ENCODE measurements around the gene STAT6.
A peak's percentile ranks its signal among the peaks of the same experiment; 100 is the strongest.

Gene STAT6, protein sequence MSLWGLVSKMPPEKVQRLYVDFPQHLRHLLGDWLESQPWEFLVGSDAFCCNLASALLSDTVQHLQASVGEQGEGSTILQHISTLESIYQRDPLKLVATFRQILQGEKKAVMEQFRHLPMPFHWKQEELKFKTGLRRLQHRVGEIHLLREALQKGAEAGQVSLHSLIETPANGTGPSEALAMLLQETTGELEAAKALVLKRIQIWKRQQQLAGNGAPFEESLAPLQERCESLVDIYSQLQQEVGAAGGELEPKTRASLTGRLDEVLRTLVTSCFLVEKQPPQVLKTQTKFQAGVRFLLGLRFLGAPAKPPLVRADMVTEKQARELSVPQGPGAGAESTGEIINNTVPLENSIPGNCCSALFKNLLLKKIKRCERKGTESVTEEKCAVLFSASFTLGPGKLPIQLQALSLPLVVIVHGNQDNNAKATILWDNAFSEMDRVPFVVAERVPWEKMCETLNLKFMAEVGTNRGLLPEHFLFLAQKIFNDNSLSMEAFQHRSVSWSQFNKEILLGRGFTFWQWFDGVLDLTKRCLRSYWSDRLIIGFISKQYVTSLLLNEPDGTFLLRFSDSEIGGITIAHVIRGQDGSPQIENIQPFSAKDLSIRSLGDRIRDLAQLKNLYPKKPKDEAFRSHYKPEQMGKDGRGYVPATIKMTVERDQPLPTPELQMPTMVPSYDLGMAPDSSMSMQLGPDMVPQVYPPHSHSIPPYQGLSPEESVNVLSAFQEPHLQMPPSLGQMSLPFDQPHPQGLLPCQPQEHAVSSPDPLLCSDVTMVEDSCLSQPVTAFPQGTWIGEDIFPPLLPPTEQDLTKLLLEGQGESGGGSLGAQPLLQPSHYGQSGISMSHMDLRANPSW

DNA sequence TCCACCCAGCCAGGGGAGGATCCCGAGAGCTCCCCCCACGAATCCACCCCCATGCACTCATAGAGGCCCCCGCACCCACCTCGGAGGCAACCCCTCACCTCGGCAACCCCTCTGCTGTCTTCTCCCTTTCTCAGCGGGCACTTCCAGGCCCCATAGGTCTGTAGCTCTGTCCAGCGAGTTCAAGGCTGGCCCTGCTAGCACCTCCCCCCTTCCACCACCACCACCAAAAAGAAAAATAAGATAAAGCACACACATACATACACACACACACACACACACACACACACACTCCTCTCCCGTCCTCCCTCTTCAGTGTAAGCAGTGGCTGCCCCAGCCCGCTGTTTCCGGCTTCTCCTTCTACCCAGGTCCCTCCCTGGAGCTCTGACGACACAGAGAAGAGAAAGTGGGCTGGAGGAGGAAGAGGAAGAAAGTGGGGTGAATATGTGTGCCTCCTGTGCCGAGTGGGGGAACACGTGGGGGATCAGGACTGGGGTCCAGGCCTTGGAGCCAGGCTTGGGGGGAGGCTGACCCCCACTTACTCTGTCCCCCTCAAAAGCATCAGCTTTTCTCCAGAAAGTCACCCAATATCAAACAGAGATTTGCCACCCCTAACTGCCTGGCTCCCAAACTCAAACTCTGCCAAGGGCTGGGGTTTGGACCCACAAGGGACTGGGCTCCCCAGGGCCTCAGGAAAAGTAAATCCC is at the start of gene STAT6:
TSS of gene STAT6 (minus strand) at position 332 of the 704 bp plus-strand sequence. CDS start 3,084 bp downstream, outside the sequence.
- no peak for FAIRE-seq

DNA sequence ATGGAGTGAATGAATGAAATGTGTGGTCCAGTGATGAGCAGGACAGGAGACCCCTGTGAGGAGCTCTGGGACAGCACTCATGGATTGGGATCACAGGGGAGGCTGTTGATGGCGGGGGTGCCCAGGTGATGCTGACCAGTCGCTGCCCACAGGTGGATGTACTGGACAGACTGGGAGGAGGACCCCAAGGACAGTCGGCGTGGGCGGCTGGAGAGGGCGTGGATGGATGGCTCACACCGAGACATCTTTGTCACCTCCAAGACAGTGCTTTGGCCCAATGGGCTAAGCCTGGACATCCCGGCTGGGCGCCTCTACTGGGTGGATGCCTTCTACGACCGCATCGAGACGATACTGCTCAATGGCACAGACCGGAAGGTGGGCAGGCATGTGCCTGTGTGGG is 49.6 kb upstream of the STAT6 start:
- FAIRE-seq, result no peak

DNA sequence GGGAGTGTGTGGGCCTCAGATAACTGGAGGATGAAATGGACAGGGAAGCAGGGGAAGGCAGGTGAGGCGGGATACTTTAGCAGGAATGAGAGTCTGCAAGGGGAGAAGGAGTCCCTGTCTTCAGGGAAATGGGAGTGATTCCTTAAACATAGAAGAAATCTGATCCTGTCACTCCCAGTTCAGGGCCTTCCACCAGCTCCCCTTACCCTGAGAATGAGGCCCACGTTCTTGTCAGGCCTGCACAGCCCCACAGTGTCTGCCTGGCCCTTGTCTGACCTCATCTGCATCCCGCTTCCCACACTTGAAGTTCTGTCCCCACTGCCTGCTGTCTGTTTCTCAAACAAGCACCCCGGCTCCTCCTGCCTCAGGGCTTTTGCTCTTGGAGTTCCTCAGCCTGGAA is 48.9 kb upstream of the STAT6 start:
- FAIRE-seq, result no peak

DNA sequence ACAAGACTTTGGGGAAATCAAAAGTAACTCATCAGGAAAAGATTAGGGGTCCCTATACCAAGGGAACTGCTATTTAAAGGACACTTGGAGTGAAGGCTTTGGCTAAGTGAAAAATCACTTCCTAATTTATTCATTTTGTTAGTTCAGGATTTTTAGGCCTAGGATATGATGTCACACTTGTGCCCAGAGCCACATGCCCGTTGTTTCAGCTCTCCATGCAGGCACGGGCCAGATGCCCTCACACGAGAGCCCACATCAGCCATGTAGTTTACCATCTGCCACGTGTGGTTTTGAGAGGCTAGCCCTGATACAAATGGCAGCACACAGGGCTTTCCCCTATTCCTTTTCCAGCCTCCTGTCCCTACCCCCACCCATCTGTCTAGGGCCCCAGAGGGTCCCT is 48.1 kb upstream of the STAT6 start:
- no peak for FAIRE-seq

DNA sequence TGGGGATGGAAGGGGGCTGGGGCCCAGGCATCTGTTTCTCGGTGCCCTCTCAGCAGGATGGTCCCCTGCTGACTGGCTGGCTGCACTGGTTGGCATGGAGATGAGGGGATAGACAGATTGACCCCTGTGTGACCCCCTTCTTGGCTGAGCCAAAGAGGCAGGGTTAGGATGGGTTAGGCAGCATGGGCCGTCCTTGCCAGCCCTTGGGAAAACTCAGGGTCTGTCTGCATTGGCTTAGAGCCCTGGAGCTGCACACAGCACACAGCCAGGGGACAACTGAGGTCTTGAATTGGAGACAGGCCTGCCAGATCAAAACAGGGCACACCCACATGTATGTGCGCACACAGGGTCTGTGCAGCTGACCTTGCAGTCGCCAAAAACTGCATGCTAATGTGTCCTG is 47.5 kb upstream of the STAT6 start:
- no peak for FAIRE-seq

DNA sequence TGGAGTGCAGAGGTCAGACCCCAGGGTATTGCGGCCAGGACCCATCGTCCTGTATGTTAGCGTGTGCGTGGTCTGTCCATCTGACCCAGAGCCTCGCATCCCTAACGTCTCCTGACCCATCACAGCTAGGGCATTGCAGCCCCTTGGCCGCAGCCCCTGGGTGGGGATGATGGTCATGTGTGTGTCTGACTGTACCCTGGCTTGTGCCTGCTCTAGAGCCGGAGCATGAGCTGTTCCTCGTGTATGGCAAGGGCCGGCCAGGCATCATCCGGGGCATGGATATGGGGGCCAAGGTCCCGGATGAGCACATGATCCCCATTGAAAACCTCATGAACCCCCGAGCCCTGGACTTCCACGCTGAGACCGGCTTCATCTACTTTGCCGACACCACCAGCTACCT is 47.0 kb upstream of the STAT6 start:
- no peak for FAIRE-seq

DNA sequence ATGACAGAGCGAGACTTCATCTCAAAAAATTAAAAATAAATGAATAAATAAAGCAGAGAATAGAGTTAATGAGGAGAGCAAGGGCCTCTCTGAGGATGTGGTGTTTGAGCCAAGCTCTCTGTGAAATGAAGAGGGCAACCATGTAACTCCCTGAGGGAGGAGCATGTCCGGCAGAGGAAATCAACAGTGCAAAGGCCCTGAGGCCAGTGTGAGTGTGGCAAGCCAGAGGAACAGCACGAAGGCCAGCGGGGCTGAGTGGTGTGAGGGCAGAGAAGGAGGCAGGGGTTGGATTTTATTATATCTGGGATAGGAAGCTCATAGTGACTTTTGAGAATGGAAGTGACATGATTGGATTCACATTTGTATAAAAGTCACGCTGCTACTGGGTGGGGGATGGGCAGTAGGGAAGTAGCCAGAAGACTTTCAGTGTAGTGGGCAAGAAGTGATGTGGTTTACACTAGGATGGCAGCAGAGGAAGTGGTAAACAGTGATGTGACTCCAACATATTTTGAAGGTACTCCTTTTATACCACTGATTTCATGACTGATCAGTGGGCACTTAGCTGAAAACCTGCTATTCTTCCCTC is 46.5 kb upstream of the STAT6 start:
- no peak for FAIRE-seq

DNA sequence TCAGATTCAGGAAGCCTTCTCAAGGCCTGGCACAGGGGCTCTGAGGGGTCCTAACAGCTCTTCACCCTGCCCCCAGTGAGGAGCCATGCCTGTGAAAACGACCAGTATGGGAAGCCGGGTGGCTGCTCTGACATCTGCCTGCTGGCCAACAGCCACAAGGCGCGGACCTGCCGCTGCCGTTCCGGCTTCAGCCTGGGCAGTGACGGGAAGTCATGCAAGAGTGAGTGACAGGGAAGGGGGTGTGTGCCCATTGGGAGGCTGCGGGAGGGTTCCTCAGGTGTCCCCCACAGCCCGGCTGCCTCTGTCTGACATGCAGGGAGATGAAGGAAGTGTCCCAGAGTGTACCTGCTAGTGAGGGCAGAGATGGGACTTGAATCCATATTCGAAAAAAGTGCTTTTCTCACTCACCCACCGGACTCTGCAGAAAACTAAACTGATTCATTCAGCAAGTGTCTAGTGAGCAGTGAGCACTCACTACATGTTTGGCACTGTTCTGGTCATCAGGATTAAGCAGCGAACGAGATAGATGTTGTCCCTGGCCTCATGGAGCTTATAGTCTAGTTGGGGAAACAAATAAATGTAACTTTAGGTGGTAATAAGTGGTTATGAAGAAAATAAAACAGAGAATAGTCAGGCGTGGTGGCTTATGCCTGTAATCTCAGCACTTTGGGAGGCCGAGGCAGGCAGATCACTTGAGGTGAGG is 45.7 kb upstream of the STAT6 start:
- no peak for FAIRE-seq

DNA sequence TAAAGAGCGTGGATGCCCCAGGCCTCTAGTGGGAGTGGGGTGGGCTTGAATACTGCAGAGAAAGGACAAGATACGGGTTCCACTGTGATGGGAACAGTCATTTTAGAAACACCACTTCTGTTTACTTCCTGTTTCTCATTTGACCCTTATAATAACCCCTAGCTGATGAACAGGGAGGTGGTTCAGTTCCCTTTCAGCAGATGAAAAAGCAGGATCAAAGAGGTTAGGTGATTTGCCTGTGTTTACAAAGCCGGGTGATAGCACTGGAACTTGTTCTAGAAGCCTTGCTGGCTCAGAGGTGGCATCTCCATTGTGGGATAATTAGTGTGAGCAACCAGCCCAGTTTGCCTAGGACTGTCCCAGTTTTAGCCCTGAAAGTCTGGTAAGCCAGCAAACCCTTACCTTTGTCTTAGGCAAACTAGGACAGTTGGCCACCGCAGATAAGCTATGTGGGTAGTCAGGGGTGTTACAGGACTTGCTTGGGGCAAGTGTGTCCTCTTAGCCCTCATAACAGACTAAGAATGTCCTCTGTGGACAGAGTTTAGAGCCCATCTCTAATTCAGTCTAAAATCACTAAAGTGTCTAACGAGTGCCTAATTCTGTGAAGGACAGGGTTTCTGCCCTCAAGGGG is 43.8 kb upstream of the STAT6 start:
- FAIRE-seq, result no peak

DNA sequence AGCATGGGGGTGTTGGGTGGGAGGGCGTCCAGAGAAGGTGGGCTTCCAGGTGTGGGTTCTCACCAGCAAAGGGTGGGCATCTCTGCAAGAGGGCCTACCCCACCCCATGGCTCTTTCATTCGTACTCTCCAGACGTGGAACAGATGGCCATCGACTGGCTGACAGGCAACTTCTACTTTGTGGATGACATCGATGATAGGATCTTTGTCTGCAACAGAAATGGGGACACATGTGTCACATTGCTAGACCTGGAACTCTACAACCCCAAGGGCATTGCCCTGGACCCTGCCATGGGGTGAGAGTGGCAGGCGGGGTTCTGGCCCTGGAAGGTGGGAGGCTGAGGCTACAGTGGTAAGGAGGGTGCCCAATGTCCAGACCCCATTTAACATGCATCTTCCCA is 42.9 kb upstream of the STAT6 start:
- no peak for FAIRE-seq

DNA sequence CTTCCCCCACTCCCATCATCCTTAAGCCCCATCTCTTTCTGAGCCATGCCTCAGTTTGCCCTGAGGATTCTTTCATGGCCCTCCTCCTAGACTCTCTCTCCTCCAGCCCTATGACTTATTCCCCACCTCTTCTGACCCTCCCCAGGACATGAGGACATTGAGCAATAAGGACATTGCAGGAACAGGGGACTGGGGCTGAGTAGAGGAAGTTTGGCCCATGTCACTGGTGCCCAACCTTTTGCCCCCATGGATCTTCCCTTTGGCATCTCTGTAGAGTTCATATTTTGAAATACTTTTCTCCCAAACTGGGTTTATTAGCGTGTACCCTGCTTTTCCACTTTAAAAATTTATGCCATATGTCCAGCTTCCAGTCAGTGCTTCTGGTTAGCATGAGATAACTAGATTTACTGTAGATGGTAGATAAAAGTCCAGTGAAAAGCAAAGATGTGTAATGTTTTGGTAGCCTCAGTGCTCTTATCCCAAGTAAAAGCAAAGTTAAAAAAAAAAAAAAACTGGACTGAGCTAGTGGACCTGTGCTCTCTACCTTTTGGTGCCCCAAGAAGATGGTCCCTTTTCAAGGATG is 42.3 kb upstream of the STAT6 start:
- FAIRE-seq, result no peak

DNA sequence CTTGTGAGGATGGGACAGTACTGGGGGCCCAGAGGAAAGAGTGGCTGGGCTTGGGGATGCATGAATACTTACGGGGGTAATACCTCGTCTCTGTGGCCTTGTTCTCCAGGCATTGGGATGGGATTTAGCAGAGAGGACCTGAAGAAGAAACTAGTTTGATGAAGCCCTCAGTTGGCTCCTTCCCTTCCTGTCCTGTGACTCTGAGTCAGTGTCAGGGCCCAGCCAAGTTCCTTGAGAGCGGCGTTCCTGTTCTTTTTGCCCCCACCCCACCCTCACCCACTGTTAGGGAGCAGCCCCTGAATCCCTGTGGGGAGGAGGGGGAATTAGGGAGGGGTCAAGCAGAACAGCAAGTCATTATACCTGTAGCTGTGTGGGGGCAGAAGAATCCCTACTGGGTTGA is 41.5 kb upstream of the STAT6 start:
- FAIRE-seq, result no peak

DNA sequence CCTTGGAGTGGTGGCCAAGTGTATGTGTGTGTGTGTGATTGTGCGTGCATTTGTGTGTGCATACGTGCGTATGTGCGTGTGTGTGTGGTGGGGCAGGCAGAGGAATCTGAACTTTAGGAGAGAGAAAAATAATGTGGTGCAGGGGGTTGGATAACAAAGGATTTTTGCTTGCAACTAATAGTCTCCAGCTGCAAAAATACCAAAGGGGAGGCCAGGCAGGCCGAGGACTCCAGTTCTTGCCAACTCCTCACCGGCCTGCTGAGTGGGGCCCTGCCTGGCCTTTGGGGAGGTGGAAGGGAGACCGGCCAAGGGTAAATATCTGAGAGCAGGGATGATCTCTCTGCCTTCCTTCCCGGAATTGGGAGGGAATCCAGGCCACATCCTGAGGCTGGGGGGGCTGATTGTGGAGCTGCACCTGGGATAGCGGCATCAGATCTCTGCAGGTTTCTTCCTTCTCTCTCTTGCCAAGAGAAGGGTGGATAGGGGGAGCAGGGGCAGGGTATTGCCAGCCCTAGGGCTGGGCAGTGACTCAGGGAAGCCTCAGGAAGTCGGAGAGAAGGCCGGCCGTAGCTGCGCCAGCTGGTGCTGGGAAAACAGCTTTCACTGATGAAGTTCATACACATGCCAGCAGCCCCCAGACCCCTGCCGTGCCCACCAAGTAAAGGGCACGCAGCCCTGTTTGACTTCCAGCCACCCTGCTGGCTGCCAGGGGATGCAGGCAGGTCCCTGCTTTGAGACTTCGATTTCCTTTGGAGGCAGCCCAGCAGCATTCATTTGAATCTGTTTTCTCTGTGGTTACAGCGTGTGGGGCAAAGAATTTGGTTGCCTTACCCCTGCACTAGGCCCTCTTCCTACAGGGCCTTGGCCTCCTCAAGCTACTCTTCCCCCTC is 40.8 kb upstream of the STAT6 start:
- no peak for FAIRE-seq

DNA sequence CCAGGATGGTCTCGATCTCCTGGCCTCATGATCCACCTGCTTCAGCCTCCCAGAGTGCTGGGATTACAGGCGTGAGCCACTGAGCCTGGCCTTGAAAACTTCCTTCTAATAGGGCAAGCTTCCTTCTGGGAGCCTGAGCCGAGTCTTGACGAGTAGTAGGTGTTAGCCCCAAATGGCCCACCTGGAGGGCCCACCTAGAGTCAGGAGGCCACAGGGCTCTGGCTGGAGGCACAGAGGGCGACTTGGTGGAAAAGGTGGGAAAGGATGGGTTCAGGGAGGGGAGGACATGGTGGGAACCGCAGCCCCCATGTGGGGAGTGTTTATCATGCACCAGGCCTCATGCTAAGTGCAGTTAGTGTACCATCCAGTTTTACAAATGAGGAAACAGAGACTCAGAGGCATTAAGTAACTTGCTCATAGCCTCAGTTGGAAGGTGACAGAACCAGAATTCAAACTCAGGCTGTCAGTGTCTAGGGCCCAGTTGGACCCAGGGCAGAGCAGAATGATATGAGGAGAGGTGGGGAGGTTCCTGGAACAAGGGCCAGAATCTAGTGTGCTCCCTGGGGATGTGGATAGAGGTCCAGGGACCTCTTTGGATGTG is 39.3 kb upstream of the STAT6 start:
- no peak for FAIRE-seq

DNA sequence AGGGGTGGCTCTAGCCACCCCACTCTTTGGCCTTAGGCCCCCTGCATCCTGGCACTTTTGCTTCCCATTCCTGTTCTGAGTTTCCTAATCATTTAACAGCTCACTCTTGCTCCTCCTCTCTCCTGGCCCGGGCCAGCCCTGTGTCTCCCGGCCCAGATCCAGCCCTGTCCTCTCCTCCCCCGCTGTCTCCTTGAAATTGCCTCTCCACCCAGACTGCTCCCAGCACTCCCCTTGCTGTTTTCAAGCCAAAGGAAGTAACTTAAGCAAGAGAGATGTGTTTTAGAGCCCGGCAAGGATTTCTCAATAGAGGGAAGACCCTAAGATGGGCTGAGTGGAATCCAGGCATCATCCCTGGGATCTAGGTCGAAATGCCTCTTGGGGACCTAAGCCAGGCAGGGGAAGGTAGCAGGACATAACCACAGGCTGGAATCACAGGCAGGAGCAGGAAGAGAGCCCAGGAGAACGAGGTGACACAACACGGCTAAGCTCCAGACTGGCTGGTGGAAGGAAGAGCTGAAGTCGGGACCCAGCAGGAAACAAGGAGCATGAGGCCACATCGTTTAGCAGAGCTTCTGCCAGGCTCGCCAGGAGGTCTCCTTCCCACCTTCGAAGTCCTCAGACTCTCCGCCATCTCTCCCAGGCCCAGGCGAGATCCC is 38.2 kb upstream of the STAT6 start:
- FAIRE-seq, result peak; percentile 90

DNA sequence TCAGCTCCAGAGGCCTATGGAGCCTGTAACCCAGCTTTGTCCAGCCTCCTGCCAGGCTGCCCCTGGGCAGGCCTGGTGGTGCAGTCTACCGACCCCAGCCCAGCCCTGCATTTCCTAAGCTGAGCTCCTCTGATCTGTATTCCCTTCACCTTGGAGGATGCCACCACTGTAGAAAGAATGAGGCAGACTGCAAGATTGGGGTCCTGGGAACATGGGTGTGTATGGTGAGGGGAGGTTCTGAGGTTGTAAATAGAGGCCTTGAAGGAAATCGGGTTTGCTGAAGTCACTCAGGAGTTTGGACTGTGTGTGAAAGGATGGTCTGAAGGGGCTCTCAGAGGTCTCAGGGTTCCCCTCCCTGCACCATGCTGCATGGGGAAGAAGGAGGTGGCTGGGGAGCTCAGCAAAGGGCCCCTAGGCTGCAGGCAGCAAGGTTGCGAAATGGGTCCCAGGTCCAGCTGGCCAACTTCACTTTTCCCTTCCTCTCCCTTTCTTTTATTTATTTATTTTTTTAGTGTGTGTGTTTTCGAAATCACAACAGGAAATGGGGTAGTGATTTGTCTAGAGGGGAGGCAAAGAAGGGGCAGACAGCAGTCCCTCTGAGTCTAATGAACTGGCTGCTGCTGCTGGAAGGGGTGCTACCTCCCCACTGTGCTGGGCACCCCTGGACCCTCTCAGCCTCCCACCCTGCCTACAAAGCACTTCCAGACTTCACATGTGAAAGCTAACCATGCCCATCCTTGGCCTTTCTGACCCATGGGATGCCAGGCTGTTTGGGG is 37.5 kb upstream of the STAT6 start:
- no peak for FAIRE-seq

DNA sequence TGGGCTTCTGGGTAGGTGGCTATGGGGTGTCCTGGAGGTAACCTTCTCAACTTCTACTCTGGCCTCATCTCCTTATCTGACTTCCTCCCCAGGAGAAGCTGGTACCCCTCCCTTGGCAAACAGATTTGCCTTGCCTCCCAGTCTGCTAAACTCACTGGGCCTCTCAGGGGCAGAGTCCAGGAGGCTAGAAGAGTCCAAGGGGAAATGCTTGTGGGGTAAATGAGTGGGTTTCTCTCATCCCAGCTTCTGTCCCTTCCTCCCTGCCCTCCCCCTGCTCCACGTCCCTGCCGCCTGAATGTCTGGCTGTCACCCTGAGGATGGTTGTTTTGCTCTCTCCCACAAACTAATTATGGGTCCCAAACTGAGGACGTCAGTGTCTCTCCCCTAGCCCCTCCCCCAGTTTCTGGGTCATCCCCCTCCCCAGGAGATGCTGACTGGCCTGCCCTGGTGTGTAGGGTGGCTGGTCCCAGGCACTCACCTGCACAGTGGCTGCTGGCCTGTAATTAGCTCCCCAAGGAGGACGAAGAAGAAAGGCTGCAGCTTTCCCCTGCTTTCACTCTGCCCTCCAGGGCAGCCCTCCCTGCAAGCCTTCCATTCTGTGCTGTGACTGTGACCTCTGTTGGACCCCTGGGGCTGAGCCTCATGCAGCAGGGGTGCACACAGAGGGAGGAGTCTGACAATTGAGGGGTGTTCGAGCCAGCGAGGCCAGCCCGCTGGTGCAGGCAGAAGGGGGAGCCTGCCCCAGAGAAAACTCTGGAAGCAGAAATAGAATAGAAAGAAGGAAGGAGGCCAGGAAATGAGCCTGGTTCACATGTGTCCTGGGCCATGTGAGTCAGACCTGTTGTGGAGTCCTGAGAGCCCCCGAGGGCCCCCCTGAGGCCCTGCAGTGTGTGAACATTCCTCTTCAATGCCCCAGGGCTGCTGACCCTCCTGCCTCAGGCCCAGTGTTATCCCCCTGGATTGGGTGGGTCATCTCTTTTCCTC is 36.1 kb upstream of the STAT6 start, which contains the start of gene LRP1-AS:
TSS of gene LRP1-AS (minus strand) at position 659 of the 984 bp plus-strand sequence.
- FAIRE-seq, result no peak
